Measurements from ENCODE around the gene PIP4K2C.
A peak's percentile ranks its signal among the peaks of the same experiment; 100 is the strongest.
"Not testable (repeated sequence)": the region's sequence is repeated elsewhere in the genome, so short reads cannot be mapped to it uniquely, and the experiment has no call there.

The PIP4K2C gene

GRCh38 chr12:57630891-57631433, 40.0 kb downstream of the PIP4K2C start:
- DNase-seq (ENCODE audit: low read depth) = no peak
- TF ChIP-seq, protein P1, sequence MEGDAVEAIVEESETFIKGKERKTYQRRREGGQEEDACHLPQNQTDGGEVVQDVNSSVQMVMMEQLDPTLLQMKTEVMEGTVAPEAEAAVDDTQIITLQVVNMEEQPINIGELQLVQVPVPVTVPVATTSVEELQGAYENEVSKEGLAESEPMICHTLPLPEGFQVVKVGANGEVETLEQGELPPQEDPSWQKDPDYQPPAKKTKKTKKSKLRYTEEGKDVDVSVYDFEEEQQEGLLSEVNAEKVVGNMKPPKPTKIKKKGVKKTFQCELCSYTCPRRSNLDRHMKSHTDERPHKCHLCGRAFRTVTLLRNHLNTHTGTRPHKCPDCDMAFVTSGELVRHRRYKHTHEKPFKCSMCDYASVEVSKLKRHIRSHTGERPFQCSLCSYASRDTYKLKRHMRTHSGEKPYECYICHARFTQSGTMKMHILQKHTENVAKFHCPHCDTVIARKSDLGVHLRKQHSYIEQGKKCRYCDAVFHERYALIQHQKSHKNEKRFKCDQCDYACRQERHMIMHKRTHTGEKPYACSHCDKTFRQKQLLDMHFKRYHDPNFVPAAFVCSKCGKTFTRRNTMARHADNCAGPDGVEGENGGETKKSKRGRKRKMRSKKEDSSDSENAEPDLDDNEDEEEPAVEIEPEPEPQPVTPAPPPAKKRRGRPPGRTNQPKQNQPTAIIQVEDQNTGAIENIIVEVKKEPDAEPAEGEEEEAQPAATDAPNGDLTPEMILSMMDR (conservative IDR thresholded peaks at IDR 0.05; ENCODE audit: low read depth, low read length) = no peak
- H3K4me3 ChIP-seq (ENCODE audit: low read length) = no peak overlapping the region

DNA sequence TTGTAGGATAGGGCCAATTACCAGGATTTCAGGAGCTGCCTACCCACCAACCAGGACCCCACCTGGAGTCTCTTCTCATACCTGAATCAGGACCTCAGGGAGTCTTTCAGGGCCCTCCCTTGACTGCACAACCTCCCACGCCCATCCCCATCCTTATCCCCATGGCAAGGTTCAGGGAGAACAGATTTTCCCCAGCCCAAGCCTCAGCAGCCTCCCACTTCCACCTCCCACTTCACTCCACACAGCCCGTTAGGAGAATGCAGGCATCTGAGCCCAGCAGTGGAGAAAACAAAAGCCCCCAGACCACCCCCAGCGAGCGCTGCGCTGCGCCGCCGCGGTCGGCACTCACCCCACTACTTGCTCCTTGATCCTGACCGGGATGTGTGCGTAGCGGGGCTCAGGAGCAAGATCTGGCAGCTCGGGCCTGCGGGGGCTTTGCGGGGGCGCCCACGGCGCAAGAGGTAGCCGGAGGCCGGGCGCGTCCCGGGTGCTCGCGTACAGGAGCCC, 40.6 kb downstream of the PIP4K2C start:
- TF ChIP-seq, protein P1 (conservative IDR thresholded peaks at IDR 0.05; ENCODE audit: low read depth, low read length) = no peak
- DNase-seq (ENCODE audit: low read depth) = no peak
- no peak overlapping the region for H3K4me3 ChIP-seq (ENCODE audit: low read length)

DNA sequence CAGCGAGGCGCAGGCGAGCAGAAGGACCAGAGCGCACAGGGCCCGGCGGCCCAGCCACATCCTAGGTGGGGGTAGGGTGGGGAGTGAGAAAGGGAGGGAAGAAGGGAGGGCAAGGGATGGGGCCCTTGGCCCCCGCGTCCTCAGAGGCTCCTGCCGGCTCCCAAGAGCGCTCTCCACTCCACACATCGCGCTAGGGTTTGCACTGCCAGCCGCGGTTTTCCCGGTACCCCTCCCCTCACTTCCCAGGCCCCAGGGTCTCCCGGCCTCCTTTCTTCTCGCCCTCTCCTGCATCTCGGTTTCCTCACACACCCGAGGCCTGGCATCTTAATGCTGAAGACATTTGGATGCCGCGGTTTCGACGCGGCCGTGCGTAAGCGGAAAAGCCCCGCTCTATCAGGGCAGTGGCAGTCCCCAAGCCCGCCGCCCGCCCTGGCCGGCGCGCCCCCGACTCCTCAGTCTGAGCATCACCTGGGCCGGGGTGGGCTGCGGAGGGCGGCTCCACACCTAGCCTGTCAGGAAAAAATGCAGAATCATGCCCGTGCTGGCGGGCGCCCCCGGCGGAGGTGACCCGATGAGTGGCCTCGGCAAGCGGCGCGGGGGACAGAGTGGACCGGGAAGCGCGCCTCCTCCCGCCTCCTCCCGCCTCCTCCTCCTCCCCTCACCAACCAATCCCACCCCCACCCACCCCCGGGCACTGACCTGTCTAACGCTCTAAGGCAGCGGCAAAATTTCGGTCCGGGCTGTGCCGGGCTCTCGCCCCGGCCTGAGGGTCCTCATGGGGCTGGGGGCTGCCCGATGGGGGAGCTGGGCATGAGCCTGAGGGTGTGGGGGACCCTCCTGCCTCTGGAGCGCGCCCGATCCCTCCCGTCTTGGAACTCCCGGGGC, 41.3 kb downstream of the PIP4K2C start:
- TF ChIP-seq, protein P1 (conservative IDR thresholded peaks at IDR 0.05; ENCODE audit: low read depth, low read length) = no peak
- peak overlapping the region; percentile 33 for H3K4me3 ChIP-seq (ENCODE audit: low read length)
- no peak for DNase-seq (ENCODE audit: low read depth)

DNA sequence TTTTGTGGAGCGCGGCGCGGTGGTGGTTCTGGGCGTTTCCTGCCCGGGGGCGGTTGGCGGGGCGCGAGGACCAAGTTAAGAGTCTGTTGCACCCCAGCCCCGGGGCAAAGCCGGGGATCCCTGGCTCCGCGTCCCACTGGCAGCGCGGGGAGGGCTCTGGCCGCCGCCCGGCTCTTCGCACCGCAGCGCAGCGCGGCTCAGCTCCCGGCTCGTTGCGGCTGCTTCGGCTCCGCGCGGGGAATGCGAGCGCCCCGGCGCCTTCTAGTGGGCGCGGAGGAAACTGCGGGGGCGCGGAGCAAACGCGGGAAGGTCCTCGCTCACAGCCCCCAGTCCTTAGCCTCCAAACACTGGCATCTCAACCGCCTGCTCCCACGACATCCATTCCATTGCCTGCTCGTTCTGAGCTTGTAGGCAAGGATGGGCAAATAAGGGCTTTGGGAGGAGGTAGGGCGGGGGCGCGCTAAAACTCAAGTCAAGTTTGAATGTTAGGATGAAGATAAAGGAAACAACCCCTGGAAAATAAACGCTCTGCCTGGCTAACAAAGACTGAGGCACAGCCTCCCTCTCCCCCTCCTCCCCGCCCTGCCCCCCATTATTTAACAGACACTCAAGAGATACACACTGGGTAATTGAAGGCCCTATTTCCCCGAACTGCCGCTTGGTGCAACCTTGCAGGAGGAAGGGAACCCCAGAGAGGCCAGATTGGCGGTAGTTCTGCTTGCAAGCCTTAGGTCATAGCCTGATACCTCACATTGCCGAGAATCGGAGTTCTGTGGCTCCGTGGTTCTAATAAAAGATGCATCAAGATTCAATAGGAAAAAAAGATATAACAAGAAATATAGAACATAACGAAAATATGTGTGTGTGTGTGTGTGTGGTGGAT, 42.2 kb downstream of the PIP4K2C start, which contains the start of gene B4GALNT1:
B4GALNT1 (minus strand) TSS at position 244 of the 883 bp plus-strand sequence. CDS start 1,069 bp downstream, outside the sequence.
- TF ChIP-seq, protein P1 (conservative IDR thresholded peaks at IDR 0.05; ENCODE audit: low read depth, low read length) = peak; percentile 77
- peak within 1 kb of the TSS; percentile 33 for H3K4me3 ChIP-seq (ENCODE audit: low read length)
- no peak for DNase-seq (ENCODE audit: low read depth)

GRCh38 chr12:57636731-57637130, 45.7 kb downstream of the PIP4K2C start:
- not testable (repeated sequence) for H3K4me3 ChIP-seq (ENCODE audit: low read length); DNase-seq (ENCODE audit: low read depth)

- H3K4me3 ChIP-seq (ENCODE audit: low read length) = no peak overlapping the region
- no peak for DNase-seq (ENCODE audit: low read depth)
- TF ChIP-seq, protein P1 (conservative IDR thresholded peaks at IDR 0.05; ENCODE audit: low read depth, low read length) = no peak
Measured at GRCh38 chr12:57637364-57637763, 46.4 kb downstream of the PIP4K2C start.

DNA sequence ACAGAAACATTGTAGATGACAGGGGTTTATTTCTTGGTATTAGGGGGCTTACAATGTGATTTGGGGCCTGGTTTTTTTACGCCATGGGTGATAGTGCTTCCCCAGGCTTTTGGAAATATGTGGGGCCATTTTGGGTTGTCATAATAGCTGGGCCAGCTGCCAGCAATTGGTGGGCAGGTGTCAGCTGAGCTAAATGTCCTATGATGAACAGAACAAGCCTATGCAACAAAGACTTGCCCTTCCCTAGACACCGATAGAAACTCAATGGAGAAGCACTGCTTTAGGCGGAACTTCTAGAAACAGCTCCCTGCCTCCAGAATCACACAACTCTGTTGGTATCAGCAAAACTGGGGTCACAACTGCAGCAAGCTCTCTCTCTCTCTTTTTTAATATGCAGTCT, 47.1 kb downstream of the PIP4K2C start:
- TF ChIP-seq, protein P1 (conservative IDR thresholded peaks at IDR 0.05; ENCODE audit: low read depth, low read length) = no peak
- no peak overlapping the region for H3K4me3 ChIP-seq (ENCODE audit: low read length)
- DNase-seq (ENCODE audit: low read depth) = no peak
